Activated CD4-positive, alpha-beta T cell treated with anti-CD3 and anti-CD28 coated beads, Interleukin-2, amount 10 ng/mL, durations not matched to agents 24 days and 14 days (primary cell): ENCODE data around the gene ARL17A. TPM values are rescaled to one million over a fixed set of nuclear protein-coding genes. Genes with fewer than 3 reads are reported as not detected.
"Not testable (repeated sequence)": the region's sequence is repeated elsewhere in the genome, so short reads cannot be mapped to it uniquely, and the experiment has no call there.

ENCODE experiments used
- DNase-seq: peaks from one replicate; pipeline ENCODE4 v3.0.0; 2022
- H3K27ac Mint-ChIP-seq: one replicate; pipeline ENCODE4 v1.8.0; 2022; ENCODE audit warnings: mild to moderate bottlenecking, mixed read lengths
- H3K27me3 Mint-ChIP-seq: one replicate; pipeline ENCODE4 v1.8.0; 2022; ENCODE audit warnings: mixed read lengths
- H3K36me3 Mint-ChIP-seq: one replicate; pipeline ENCODE4 v1.8.0; 2022; ENCODE audit warnings: low read depth, mild to moderate bottlenecking, mixed read lengths
- H3K4me1 Mint-ChIP-seq: one replicate; pipeline ENCODE4 v1.8.0; 2021; ENCODE audit warnings: mixed read lengths
- H3K4me3 Mint-ChIP-seq: one replicate; pipeline ENCODE4 v1.8.0; 2022; ENCODE audit warnings: mild to moderate bottlenecking, moderate library complexity, mixed read lengths
- H3K9me3 Mint-ChIP-seq: one replicate; pipeline ENCODE4 v1.8.0; 2021; ENCODE audit warnings: mixed read lengths
- intact Hi-C: fragments of 100-400 bp; cut with micrococcal nuclease; formaldehyde crosslinking; loops from one replicate; pipeline ENCODE4 v1.15.1; 2023
- total RNA-seq: library from RNA; stranded (reverse); gene quantifications from 2 replicates; pipeline ENCODE4 v1.2.3, GENCODE V29; 2022

ARL17A gene
- total RNA-seq, 1 donor from 2014 or later = 21.3 TPM

GRCh38 chr17:46481310-46481709 is 98.2 kb downstream of the ARL17A start:
- H3K27ac Mint-ChIP-seq, intact Hi-C loops, DNase-seq, H3K9me3 Mint-ChIP-seq, H3K4me3 Mint-ChIP-seq, H3K36me3 Mint-ChIP-seq, H3K27me3 Mint-ChIP-seq, H3K4me1 Mint-ChIP-seq: not testable (repeated sequence)

- intact Hi-C loops, H3K4me1 Mint-ChIP-seq, DNase-seq, H3K4me3 Mint-ChIP-seq, H3K36me3 Mint-ChIP-seq, H3K9me3 Mint-ChIP-seq, H3K27ac Mint-ChIP-seq, H3K27me3 Mint-ChIP-seq: not testable (repeated sequence)
Observed at GRCh38 chr17:46478823-46479222, 100.7 kb downstream of the ARL17A start.

- DNase-seq, H3K4me1 Mint-ChIP-seq, intact Hi-C loops, H3K9me3 Mint-ChIP-seq, H3K4me3 Mint-ChIP-seq, H3K27ac Mint-ChIP-seq, H3K36me3 Mint-ChIP-seq, H3K27me3 Mint-ChIP-seq: not testable (repeated sequence)
Observed at GRCh38 chr17:46475583-46475982, 103.9 kb downstream of the ARL17A start.

DNA sequence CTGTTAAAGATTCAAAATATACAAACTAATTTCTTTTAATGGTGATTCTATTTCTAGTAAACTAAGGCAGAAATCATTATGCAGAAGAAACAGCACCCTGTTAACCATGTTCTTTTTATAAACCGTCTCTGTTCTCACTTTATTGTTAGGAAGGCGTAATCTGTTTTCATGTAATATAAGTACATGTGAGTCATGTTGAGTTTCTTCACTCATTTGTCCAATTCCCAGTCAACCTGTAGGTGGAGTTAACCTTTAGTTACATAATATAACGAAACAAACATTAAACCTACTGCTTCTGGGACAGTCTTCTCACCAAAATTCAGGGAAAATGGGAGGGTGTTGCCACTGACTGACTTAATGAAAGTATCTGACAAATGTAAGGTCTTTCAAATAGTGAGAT is 105.0 kb downstream of the ARL17A start:
- H3K4me1 Mint-ChIP-seq, intact Hi-C loops, H3K27ac Mint-ChIP-seq: not testable (repeated sequence)

GRCh38 chr17:46467618-46468017 is 111.9 kb downstream of the ARL17A start:
- H3K36me3 Mint-ChIP-seq, H3K27me3 Mint-ChIP-seq, H3K4me1 Mint-ChIP-seq, DNase-seq, intact Hi-C loops, H3K4me3 Mint-ChIP-seq, H3K9me3 Mint-ChIP-seq, H3K27ac Mint-ChIP-seq: not testable (repeated sequence)

More for the DNA sequence above, 105.0 kb downstream of the ARL17A start:
- not testable (repeated sequence) for H3K4me3 Mint-ChIP-seq, H3K36me3 Mint-ChIP-seq, DNase-seq, H3K9me3 Mint-ChIP-seq, H3K27me3 Mint-ChIP-seq

Other genes starting within 250 kb of the ARL17A start
- 16.7 and 18.0 TPM in 2 replicates for gene ARL17B, start 217.9 kb downstream of the ARL17A start, total RNA-seq
- 6.0 and 6.2 TPM in 2 replicates for gene LRRC37A2, start 67.2 kb downstream of the ARL17A start, total RNA-seq
- 28.1 and 32.7 TPM in 2 replicates for gene NSF, start 11.0 kb upstream of the ARL17A start, total RNA-seq
- 0.05 and 0.07 TPM in 2 replicates for gene WNT3, start 239.0 kb upstream of the ARL17A start, total RNA-seq